Gastroesophageal sphincter (tissue), 3 donors: ENCODE measurements around the gene SMAD3.

Experiments
- CTCF ChIP-seq, 4 experiments: fragments of 200-600 bp in 2 of 4; fragments of 450-650 bp in 2 of 4; sonication (generic) in 1 of 4; IDR thresholded peaks; one replicate each; pipeline ENCODE4 v1.5.1; 2017 to 2019; ENCODE audit warnings: antibody characterized with exemption in 4 of 4, mild to moderate bottlenecking in 2 of 4, moderate library complexity in 2 of 4
- POLR2AphosphoS5 ChIP-seq: sonication (generic); formaldehyde crosslinking; IDR thresholded peaks from one replicate; pipeline ENCODE4 v1.6.1; 2017; ENCODE audit warnings: antibody characterized with exemption

GRCh38 chr15:67148196-67148701 is 82.8 kb downstream of the SMAD3 start:
- no peak for TF ChIP-seq POLR2AphosphoS5
- no peak for TF ChIP-seq CTCF (IDR thresholded peaks at IDR 0.05)
